Activated CD8-positive, alpha-beta memory T cell treated with anti-CD3 and anti-CD28 coated beads, Interleukin-2, amount 50 U/mL, for 1 hour (primary cell): ENCODE data around the gene ATP10A.
"Not testable (repeated sequence)": the region's sequence is repeated elsewhere in the genome, so short reads cannot be mapped to it uniquely, and the experiment has no call there.

ENCODE experiments used
- DNase-seq: peaks from one replicate; pipeline ENCODE4 v3.0.0-alpha.2; 2020; ENCODE audit errors: extremely low read depth

Gene ATP10A

GRCh38 chr15:25658560-25658959 lies 204.6 kb downstream of the ATP10A start:
- no peak for DNase-seq

GRCh38 chr15:25655207-25655948 lies 207.7 kb downstream of the ATP10A start:
- DNase-seq: no peak

- no peak for DNase-seq
Observed at GRCh38 chr15:25653371-25653770, 209.8 kb downstream of the ATP10A start.

- no peak for DNase-seq
Observed at GRCh38 chr15:25652704-25653103, 210.4 kb downstream of the ATP10A start.

GRCh38 chr15:25649390-25649789 lies 213.7 kb downstream of the ATP10A start:
- no peak for DNase-seq

- no peak for DNase-seq
Observed at GRCh38 chr15:25643120-25643519, 220.0 kb downstream of the ATP10A start.

- no peak for DNase-seq
Observed at GRCh38 chr15:25641762-25642161, 221.4 kb downstream of the ATP10A start.

GRCh38 chr15:25641361-25641760 lies 221.8 kb downstream of the ATP10A start:
- DNase-seq: no peak

GRCh38 chr15:25640959-25641358 lies 222.2 kb downstream of the ATP10A start:
- not testable (repeated sequence) for DNase-seq

- DNase-seq: no peak
Observed at GRCh38 chr15:25640381-25640780, 222.7 kb downstream of the ATP10A start.

GRCh38 chr15:25636486-25636885 lies 226.6 kb downstream of the ATP10A start:
- DNase-seq: not testable (repeated sequence)

- DNase-seq: no peak
Observed at GRCh38 chr15:25635191-25635590, 227.9 kb downstream of the ATP10A start.

GRCh38 chr15:25633862-25634261 lies 229.3 kb downstream of the ATP10A start:
- DNase-seq: no peak

GRCh38 chr15:25631971-25632370 lies 231.2 kb downstream of the ATP10A start:
- no peak for DNase-seq
